GM10266 (cell line): ENCODE results near the gene RANGRF.

Source experiments
- DNase-seq: peaks from one replicate; pipeline ENCODE4 v3.0.0; 2012; ENCODE audit errors: extremely low spot score
- TF ChIP-seq, protein P1 (sequence below): IDR thresholded peaks from 2 replicates; pipeline ENCODE4 v1.5.1; 2012; ENCODE audit warnings: mild to moderate bottlenecking, low read depth; ENCODE audit not compliant: control insufficient read depth, insufficient read depth; ENCODE audit errors: missing control alignments

Gene RANGRF

DNA sequence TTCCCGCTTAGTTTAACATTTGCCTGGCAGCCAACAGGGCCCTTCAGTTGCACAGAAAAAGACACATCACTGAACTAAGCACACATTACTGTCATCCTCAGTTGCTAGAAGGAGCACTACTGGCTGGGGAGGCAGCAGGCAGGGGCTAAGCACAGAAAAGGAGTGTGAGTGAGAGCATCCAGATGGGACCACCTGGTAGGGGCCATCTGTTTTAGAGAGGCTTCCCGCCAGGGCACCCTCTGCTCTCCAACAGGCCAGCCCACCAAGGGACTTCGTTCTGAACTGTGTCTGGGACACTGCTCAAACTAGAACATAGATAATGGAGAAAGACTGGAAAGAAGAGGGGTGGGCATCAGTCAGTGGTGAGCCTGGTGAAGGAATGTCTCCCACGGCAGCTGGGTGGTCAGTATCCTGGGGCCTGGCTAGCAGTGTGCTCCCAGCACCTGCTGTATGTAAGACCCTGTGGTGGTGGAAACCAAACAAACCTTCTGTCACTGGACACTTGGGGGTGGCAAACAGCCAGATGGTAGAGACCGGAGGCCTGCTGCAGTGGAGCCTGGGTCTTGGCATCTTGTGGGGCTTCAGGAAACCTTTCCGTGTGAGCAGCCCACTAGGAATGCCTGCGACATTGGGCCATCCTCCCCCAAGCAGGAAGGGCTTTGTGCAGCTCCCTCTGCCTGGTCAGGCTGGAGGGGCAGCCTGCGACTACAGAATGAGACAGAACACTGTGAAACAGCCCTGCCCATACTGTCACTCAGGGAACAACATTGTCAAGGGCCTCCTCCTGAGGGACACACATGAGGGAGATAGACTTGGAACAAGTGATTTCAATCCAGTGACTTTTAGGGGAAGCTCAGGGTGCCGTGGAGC is 12.8 kb upstream of the RANGRF start:
- no peak for DNase-seq
- TF ChIP-seq, protein P1, sequence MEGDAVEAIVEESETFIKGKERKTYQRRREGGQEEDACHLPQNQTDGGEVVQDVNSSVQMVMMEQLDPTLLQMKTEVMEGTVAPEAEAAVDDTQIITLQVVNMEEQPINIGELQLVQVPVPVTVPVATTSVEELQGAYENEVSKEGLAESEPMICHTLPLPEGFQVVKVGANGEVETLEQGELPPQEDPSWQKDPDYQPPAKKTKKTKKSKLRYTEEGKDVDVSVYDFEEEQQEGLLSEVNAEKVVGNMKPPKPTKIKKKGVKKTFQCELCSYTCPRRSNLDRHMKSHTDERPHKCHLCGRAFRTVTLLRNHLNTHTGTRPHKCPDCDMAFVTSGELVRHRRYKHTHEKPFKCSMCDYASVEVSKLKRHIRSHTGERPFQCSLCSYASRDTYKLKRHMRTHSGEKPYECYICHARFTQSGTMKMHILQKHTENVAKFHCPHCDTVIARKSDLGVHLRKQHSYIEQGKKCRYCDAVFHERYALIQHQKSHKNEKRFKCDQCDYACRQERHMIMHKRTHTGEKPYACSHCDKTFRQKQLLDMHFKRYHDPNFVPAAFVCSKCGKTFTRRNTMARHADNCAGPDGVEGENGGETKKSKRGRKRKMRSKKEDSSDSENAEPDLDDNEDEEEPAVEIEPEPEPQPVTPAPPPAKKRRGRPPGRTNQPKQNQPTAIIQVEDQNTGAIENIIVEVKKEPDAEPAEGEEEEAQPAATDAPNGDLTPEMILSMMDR: no peak

DNA sequence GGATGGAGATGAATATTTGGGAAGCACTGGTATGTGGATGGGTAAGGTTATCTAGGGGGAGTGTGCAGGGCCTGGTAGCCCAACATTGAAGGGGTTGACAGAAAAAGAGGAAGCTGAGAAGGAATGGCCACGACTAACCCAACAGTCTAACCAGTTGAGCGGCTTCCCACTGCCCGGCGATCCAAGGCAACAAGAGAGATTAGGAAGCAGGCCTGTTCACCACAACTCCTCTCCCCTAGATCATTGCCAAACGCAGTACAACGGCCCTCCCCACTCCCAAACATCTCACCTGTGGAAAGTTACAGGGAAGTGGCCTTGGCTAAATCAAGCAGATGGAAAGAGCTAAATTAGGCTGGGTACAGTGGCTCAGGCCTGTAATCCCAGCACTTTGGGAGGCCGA is 11.2 kb upstream of the RANGRF start:
- no peak for DNase-seq
- TF ChIP-seq, protein P1: no peak

GRCh38 chr17:8282345-8282744 is 6.1 kb upstream of the RANGRF start:
- TF ChIP-seq, protein P1: no peak
- DNase-seq: no peak

DNA sequence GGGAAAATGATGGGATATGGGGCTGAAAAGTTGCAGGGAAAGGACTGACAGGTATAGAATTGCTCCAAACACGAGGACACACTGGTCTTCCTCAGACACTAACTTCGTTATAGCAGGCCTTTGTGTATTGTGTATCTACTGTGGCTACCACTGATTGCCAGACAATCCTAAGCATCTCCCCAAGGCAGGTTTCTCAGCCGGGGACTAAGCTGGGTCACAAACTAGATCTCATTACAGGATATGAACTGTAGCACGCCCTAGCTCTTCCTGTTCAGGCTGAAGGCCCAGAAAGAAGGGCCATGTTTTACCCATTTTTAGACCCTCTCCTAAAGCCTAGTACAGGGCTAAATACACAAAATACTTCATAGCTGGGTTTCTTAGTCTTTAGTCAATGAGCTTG is 5.1 kb upstream of the RANGRF start:
- DNase-seq: no peak
- TF ChIP-seq, protein P1: no peak

- TF ChIP-seq, protein P1: no peak
- no peak for DNase-seq
These were observed 4.3 kb upstream of the RANGRF start for GRCh38 chr17:8284126-8284525.

DNA sequence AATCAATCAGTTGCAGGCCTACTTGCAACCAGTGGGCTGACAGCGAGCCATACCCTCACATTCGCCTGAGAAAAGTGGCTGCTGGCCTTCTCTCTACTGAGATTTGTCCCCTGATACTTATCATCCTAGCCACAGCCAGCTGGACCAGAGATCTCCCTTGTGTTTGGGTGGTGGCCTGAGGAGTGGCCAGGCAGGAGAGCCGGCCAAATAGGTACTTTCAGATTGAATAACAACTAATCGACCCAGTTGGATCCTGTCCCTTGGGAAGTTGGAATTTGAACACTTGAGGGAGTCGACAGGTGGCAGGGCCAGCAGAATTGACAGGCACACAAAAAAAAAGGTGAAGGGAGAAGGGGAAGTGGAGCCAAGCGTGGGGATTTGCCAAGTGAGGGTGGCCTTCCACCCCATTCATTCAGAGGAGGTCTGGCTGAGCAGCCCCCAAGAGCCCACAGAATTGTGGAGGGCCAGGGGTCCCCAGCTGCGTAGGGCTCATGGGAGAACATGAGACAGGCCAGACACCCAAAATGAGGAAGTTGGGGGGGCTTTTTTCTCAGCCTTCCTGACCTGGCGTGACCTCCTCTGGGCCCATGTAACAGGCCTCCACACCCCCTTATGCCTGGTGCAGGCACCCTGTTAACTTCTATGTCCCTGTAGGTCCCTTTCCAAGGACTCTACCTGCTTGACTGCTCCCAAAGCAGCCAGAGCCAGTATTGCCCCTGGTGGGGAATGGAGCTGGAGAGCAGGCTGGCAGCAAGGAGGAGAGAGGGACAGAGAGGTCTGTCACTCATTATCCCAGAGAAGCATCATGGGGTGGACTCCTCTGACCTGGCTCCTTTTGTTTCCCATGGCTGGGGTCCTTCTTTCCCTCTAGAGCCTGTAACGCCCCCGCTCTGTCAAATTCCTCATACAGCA is 2.9 kb upstream of the RANGRF start:
- DNase-seq: no peak
- TF ChIP-seq, protein P1: no peak

GRCh38 chr17:8287651-8288335 is 677 bp upstream of the RANGRF start:
- DNase-seq: no peak

More at GRCh38 chr17:8287651-8288335, 677 bp upstream of the RANGRF start:
- TF ChIP-seq, protein P1: no peak
